K562 (cell line): ENCODE measurements around the gene TRDN. TPM values are rescaled to one million over a fixed set of nuclear protein-coding genes. Genes with fewer than 3 reads are reported as not detected.

Experiments used
- ATAC-seq: fragments of 200-7000 bp; cut with Tn5 transposase; 3 replicates; pipeline ENCODE4 v1.9.1; 2020; ENCODE audit warnings: moderate library complexity
- BruUV-seq: library from RNA; stranded (reverse); fragments of 400-500 nt; replicated peaks from 2 replicates; lab custom pipeline; 2021; lab: Mats Ljungman, UMichigan
- CTCF ChIA-PET: fragments of 300-600 bp; formaldehyde crosslinking; extraction: SDS; loops from one replicate; lab custom pipeline; 2021; ENCODE audit warnings: low intra/inter-chr PET ratio; lab: Yijun Ruan, JAX
- POLR2A ChIA-PET: fragments of 300-600, 350-650 bp; sonication (Branson Sonifier 250); formaldehyde crosslinking; extraction: SDS; loops from one replicate; lab custom pipeline; 2021; ENCODE audit warnings: antibody characterized with exemption, inconsistent platforms; lab: Yijun Ruan, JAX
- DNase-seq, 4 experiments: peaks; one replicate each; pipeline versions ENCODE4 v3.0.0 to v3.0.0-alpha.2; 2011 to 2018; ENCODE audit warnings: low spot score in 3 of 4, mixed read lengths in 3 of 4; ENCODE audit errors: extremely low read depth in 1 of 4
- FAIRE-seq: peaks from 2 replicates; lab custom pipeline; 2011; peaks lifted over from hg19 to GRCh38; lab: Jason Lieb, UNC
- H2AFZ ChIP-seq: 2 replicates; pipeline ENCODE4 v1.6.0; 2011; ENCODE audit warnings: low read depth, low read length, control low read depth, inconsistent platforms
- H3K27ac ChIP-seq: fragments of 200-600 bp; 3 replicates; pipeline ENCODE4 v1.8.0; 2011; ENCODE audit warnings: low read depth, mild to moderate bottlenecking, control low read depth, inconsistent platforms, low read length, moderate library complexity, mixed read lengths; ENCODE audit errors: extremely low read depth
- H3K27me3 ChIP-seq, 2 experiments: fragments of 300-600 bp in 1 of 2; 2 replicates in 1 of 2; 3 replicates in 1 of 2; pipeline versions ENCODE4 v1.6.0 to v1.8.0; 2011; ENCODE audit warnings: inconsistent platforms in 2 of 2, low read length in 2 of 2, mild to moderate bottlenecking in 1 of 2, mixed read lengths in 1 of 2, moderate library complexity in 1 of 2; ENCODE audit not compliant: control insufficient read depth in 2 of 2, insufficient read depth in 2 of 2
- H3K36me3 ChIP-seq: fragments of 300-600 bp; 3 replicates; pipeline ENCODE4 v1.8.0; 2011; ENCODE audit warnings: mild to moderate bottlenecking, low read length, inconsistent platforms; ENCODE audit not compliant: control insufficient read depth, insufficient read depth
- H3K4me1 ChIP-seq, 2 experiments: fragments of 200-600 bp in 1 of 2; replicated peaks in 1 of 2; 2 replicates in 1 of 2; 3 replicates in 1 of 2; pipeline versions ENCODE4 v1.5.1 to v1.8.0; 2011; ENCODE audit warnings: inconsistent platforms in 2 of 2, low read length in 2 of 2, mild to moderate bottlenecking in 1 of 2, mixed read lengths in 1 of 2, moderate library complexity in 1 of 2; ENCODE audit not compliant: control insufficient read depth in 2 of 2, insufficient read depth in 2 of 2
- H3K4me2 ChIP-seq: 2 replicates; pipeline ENCODE4 v1.6.1; 2011; ENCODE audit warnings: low read length, control low read depth, inconsistent platforms, mixed read lengths; ENCODE audit not compliant: insufficient read depth
- H3K4me3 ChIP-seq: fragments of 200-600 bp; sonication (generic), shearing (Covaris generic); 2 replicates; pipeline ENCODE4 v1.5.1; 2016; ENCODE audit warnings: control low read depth, inconsistent platforms
- H3K79me2 ChIP-seq: fragments of 200-600 bp; 3 replicates; pipeline ENCODE4 v1.8.0; 2011; ENCODE audit warnings: low read length, inconsistent platforms; ENCODE audit not compliant: control insufficient read depth, insufficient read depth
- H3K9ac ChIP-seq, 2 experiments: 2 replicates each; pipeline versions ENCODE4 v1.6.0 to v1.6.1; 2011; ENCODE audit warnings: low read depth in 2 of 2, low read length in 2 of 2, control low read depth in 1 of 2, inconsistent platforms in 1 of 2, mild to moderate bottlenecking in 1 of 2, mixed read lengths in 1 of 2; ENCODE audit not compliant: insufficient read depth in 1 of 2
- H3K9me1 ChIP-seq: one replicate; pipeline ENCODE4 v1.6.0; 2011; ENCODE audit warnings: inconsistent platforms, mild to moderate bottlenecking, low read length, moderate library complexity; ENCODE audit not compliant: control insufficient read depth, insufficient read depth
- H3K9me3 ChIP-seq: replicated peaks from 2 replicates; pipeline ENCODE4 v1.5.1; 2011; ENCODE audit warnings: low read depth, low read length, inconsistent platforms; ENCODE audit not compliant: control insufficient read depth, insufficient read depth
- H4K20me1 ChIP-seq: replicated peaks from 2 replicates; pipeline ENCODE4 v1.6.1; 2011; ENCODE audit warnings: low read length, inconsistent platforms, mixed read lengths; ENCODE audit not compliant: control insufficient read depth, insufficient read depth
- ARID3B ChIP-seq: fragments of 250-450 bp; sonication (Bioruptor Pico); IDR thresholded peaks from 2 replicates; pipeline ENCODE4 v1.4.0; 2020; ENCODE audit warnings: borderline replicate concordance
- BCL6 ChIP-seq: fragments of 250-450 bp; sonication (Bioruptor Pico); IDR thresholded peaks from 2 replicates; pipeline ENCODE4 v1.4.0; 2020
- CREB5 ChIP-seq: fragments of 250-450 bp; sonication (Bioruptor Pico); IDR thresholded peaks from 2 replicates; pipeline ENCODE4 v1.5.0; 2020; ENCODE audit warnings: mild to moderate bottlenecking
- CREM ChIP-seq: IDR thresholded peaks from 2 replicates; pipeline ENCODE4 v1.6.1; 2014; ENCODE audit warnings: antibody characterized with exemption, low read depth
- CUX1 ChIP-seq: fragments of 200-800 bp; sonication (Bioruptor generic); IDR thresholded peaks from 2 replicates; pipeline ENCODE4 v1.6.1; 2016; ENCODE audit warnings: missing genetic modification characterization, missing compliant biosample characterization
- NFIC ChIP-seq: fragments of 450-650 bp; IDR thresholded peaks from 2 replicates; pipeline ENCODE4 v1.6.1; 2017; ENCODE audit warnings: mild to moderate bottlenecking, inconsistent platforms
- NR2C1 ChIP-seq, 2 experiments: fragments of 450-650 bp; IDR thresholded peaks; 2 replicates each; pipeline ENCODE4 v1.6.1; 2017; ENCODE audit warnings: mild to moderate bottlenecking in 2 of 2, antibody characterized with exemption in 1 of 2, inconsistent platforms in 1 of 2, missing compliant biosample characterization in 1 of 2, missing genetic modification characterization in 1 of 2
- OTX1 ChIP-seq: fragments of 450-650 bp; formaldehyde crosslinking; IDR thresholded peaks from 2 replicates; pipeline ENCODE4 v1.4.0; 2022; ENCODE audit warnings: mild to moderate bottlenecking
- PHF20 ChIP-seq: fragments of 450-650 bp; IDR thresholded peaks from 2 replicates; pipeline ENCODE4 v1.6.1; 2018; ENCODE audit not compliant: partially characterized antibody
- POLR2G ChIP-seq: fragments of 200-400 bp; formaldehyde crosslinking; IDR thresholded peaks from 2 replicates; pipeline ENCODE4 v1.6.1; 2017; ENCODE audit warnings: low read depth, mild to moderate bottlenecking, antibody characterized with exemption, low read length, moderate library complexity
- RBM39 ChIP-seq: fragments of 200-400 bp; formaldehyde crosslinking; optimal IDR thresholded peaks from 2 replicates; pipeline ENCODE3; 2018; ENCODE audit warnings: low read depth, low read length
- TFAM ChIP-seq: fragments of 250-450 bp; sonication (Bioruptor Pico); conservative IDR thresholded peaks from 2 replicates; pipeline ENCODE4 v1.5.0; 2021; ENCODE audit warnings: mild to moderate bottlenecking, moderate library complexity
- ZNF551 ChIP-seq: fragments of 250-450 bp; sonication (Bioruptor Pico); IDR thresholded peaks from 2 replicates; pipeline ENCODE4 v1.5.0; 2021; ENCODE audit warnings: mild to moderate bottlenecking, moderate library complexity
- ZNF764 ChIP-seq: fragments of 250-450 bp; sonication (Bioruptor Pico); IDR thresholded peaks from 2 replicates; pipeline ENCODE4 v1.4.0; 2020; ENCODE audit warnings: low read depth, mild to moderate bottlenecking, moderate library complexity
- in situ Hi-C: fragments of 300-500 bp; cut with MboI; formaldehyde crosslinking; loops from 4 replicates; pipeline ENCODE4 v1.15.0; 2018; ENCODE audit warnings: inconsistent platforms, mixed read lengths
- intact Hi-C: fragments of 100-400 bp; cut with micrococcal nuclease; formaldehyde crosslinking; loops from 2 replicates; pipeline ENCODE4 v1.14.2; 2022
- polyA plus RNA-seq, 8 experiments: library from polyadenylated mRNA; depleted of rRNA in 4 of 8; stranded (reverse) in 5 of 8; unstranded in 3 of 8; fragments of >200 nt; fragmentation: Nextera tagmentation in 2 of 8; fragmentation: Illumina TruSeq in 1 of 8; extraction: Ambion mirVana in 2 of 8; extraction: Trizol in 1 of 8; gene quantifications; 2 replicates each; pipeline versions ENCODE4 v1.2.1 to v1.2.3, GENCODE V29; 2011 to 2014; ENCODE audit warnings: inconsistent platforms in 1 of 8, missing spikeins in 1 of 8
- total RNA-seq, 7 experiments: library from RNA; depleted of rRNA in 6 of 7; stranded (reverse); fragments of >200 nt in 6 of 7; fragmentation: Illumina TruSeq in 2 of 7; extraction: Trizol in 2 of 7; gene quantifications; 2 replicates each; pipeline versions ENCODE4 v1.2.1 to v1.2.3, GENCODE V29; 2011 to 2021; ENCODE audit warnings: low replicate concordance in 1 of 7

Gene TRDN
- total and polyA plus RNA-seq, 9 of the 15 experiments (the other 6 are each of a cell fraction or from before 2014, with no cell fraction given), result 0.05 to 0.50 (median 0.16) TPM

- Histone ChIP-seq H2AFZ (no peak overlapping the region), H3K4me3 (no peak overlapping the region), H3K27me3 (no peaks in the 10 kb centered on the region), H3K9me1 (no peaks in the 10 kb centered on the region), H3K79me2 (no peaks in the 10 kb centered on the region), H4K20me1 (no peaks in the 10 kb centered on the region), H3K36me3 (no peaks in the 10 kb centered on the region), H3K27ac (no peak overlapping the region), H3K9me3 (no peaks in the 10 kb centered on the region), H3K4me2 (no peak overlapping the region), H3K9ac (no peak overlapping the region), H3K4me1 (no peaks in the 10 kb centered on the region)
- TF ChIP-seq ZNF551 (CRISPR knock-in tag) (no peak), BCL6 (CRISPR knock-in tag) (no peak), OTX1 (no peak), CREM (no peak), NR2C1 (IDR thresholded peaks at IDR 0.05) (no peak), NR2C1 (tag; IDR thresholded peaks at IDR 0.05) (no peak), CREB5 (no peak), TFAM (CRISPR knock-in tag) (no peak), CUX1 (CRISPR knock-in tag) (no peak), ZNF764 (CRISPR knock-in tag) (no peak), POLR2G (no peak), PHF20 (no peak), ARID3B (CRISPR knock-in tag) (no peak), NFIC (no peak), RBM39 (no peak)
- POLR2A ChIA-PET, result no interaction called here
- intact Hi-C loops, result no loop called here
- ATAC-seq (no peak), DNase-seq (no peak), FAIRE-seq (no peak)
- no TSS peak for BruUV-seq
- CTCF ChIA-PET, result no interaction called here
- in situ Hi-C loops, result no loop called here
Measured at GRCh38 chr6:123580331-123580730, 56.4 kb downstream of the TRDN start.
